ENCODE measurements around the gene PDF. TPM values are rescaled to one million over a fixed set of nuclear protein-coding genes. Genes with fewer than 3 reads are reported as not detected.
A peak's percentile ranks its signal among the peaks of the same experiment; 100 is the strongest.

PDF gene
- total RNA-seq, 1 donor from 2014 or later, result 20.1 TPM

DNA sequence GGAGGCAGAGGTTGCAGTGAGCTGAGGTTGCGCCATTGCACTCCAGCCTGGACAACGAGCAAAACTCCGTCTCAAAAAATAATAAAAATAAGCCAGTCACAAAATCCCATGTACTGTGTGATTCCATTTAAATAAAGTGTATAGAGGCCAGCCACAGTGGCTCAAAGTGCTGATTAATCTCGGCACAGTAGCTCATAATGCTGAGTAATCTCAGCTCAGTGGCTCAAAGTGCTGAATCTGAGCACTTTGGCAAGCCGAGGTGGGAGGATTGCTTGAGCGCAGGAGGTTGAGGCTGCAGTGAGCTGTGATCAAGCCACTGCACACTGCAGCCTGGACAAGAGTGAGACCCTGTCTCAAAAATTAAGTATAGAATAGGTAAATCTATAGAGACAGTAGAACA, 16.3 kb upstream of the PDF start:
- no peak for TF ChIP-seq CTCF (conservative IDR thresholded peaks at IDR 0.05)
- Mint-ChIP-seq H3K4me3 (no peak overlapping the region), H3K27ac (ENCODE audit: unreplicated experiment) (no peak overlapping the region)

GRCh38 chr16:69345923-69346322, 15.5 kb upstream of the PDF start:
- no peak overlapping the region for H3K4me3 Mint-ChIP-seq
- no peak for DNase-seq (ENCODE audit: low read depth, low spot score)
- no peaks in the 10 kb centered on the region for H3K9me3 Mint-ChIP-seq
- H3K27me3 Mint-ChIP-seq (ENCODE audit: low read depth), result no peaks in the 10 kb centered on the region
- no peak overlapping the region for H3K27ac Mint-ChIP-seq (ENCODE audit: unreplicated experiment)
- peaks cover 7% of the 10 kb centered on the region for H3K4me1 Mint-ChIP-seq
- TF ChIP-seq CTCF (conservative IDR thresholded peaks at IDR 0.05), result no peak
- peaks cover 11% of the 10 kb centered on the region for H3K36me3 Mint-ChIP-seq (ENCODE audit: low read depth)

More for the DNA sequence above, 16.3 kb upstream of the PDF start:
- DNase-seq (ENCODE audit: low read depth, low spot score), result no peak
- no peaks in the 10 kb centered on the region for H3K4me1 Mint-ChIP-seq
- H3K27me3 Mint-ChIP-seq (ENCODE audit: low read depth), result no peaks in the 10 kb centered on the region
- H3K36me3 Mint-ChIP-seq (ENCODE audit: low read depth), result peaks cover 4% of the 10 kb centered on the region
- H3K9me3 Mint-ChIP-seq, result no peaks in the 10 kb centered on the region

- Mint-ChIP-seq H3K4me3 (no peak overlapping the region), H3K36me3 (ENCODE audit: low read depth) (peaks cover 12% of the 10 kb centered on the region), H3K27me3 (ENCODE audit: low read depth) (no peaks in the 10 kb centered on the region), H3K9me3 (no peaks in the 10 kb centered on the region), H3K4me1 (peaks cover 20% of the 10 kb centered on the region), H3K27ac (ENCODE audit: unreplicated experiment) (no peak overlapping the region)
- no peak for TF ChIP-seq CTCF (conservative IDR thresholded peaks at IDR 0.05)
- DNase-seq (ENCODE audit: low read depth, low spot score), result no peak
Measured at GRCh38 chr16:69344171-69344570, 13.8 kb upstream of the PDF start.

DNA sequence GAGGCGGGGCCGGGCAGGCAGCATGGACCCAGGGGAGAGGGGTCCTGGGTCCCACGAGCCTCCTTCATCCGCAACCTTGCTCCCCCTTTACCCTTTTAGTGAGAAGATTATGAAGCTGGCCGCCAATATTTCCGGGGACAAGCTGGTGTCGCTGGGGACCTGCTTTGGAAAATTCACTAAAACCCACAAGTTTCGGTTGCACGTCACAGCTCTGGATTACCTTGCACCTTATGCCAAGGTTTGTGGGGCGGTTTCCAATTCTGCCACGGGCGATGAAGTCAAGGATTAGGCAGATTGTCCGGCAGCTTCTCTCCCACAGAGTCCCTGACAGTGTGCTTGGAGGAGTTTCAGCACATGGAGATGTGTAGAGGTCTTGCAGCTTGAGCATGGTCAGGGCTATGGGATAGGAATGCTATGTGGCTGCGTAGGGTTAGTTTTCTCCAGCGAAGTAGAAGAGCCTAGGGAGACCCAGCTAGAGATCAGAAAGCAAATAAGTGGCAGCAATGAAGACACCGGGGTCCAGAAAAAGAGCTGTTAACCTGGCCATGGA, 9.8 kb upstream of the PDF start:
- Mint-ChIP-seq H3K4me3 (peak overlapping the region; percentile 99), H3K27me3 (ENCODE audit: low read depth) (no peaks in the 10 kb centered on the region), H3K36me3 (ENCODE audit: low read depth) (peaks cover 16% of the 10 kb centered on the region), H3K4me1 (peaks cover 31% of the 10 kb centered on the region), H3K27ac (ENCODE audit: unreplicated experiment) (peak overlapping the region; percentile 93), H3K9me3 (no peaks in the 10 kb centered on the region)
- no peak for TF ChIP-seq CTCF (conservative IDR thresholded peaks at IDR 0.05)
- DNase-seq (ENCODE audit: low read depth, low spot score), result no peak

- Mint-ChIP-seq H3K4me1 (peaks cover 31% of the 10 kb centered on the region), H3K27me3 (ENCODE audit: low read depth) (no peaks in the 10 kb centered on the region), H3K27ac (ENCODE audit: unreplicated experiment) (peak within 1 kb of the TSS; percentile 93), H3K9me3 (no peaks in the 10 kb centered on the region), H3K36me3 (ENCODE audit: low read depth) (peaks cover 16% of the 10 kb centered on the region), H3K4me3 (peak within 1 kb of the TSS; percentile 99)
- peak; percentile 96 for DNase-seq (ENCODE audit: low read depth, low spot score)
- TF ChIP-seq CTCF (conservative IDR thresholded peaks at IDR 0.05), result peak; percentile 83
Measured at GRCh38 chr16:69339289-69340094, 9.1 kb upstream of the PDF start, which contains the start of the genes COG8 and NIP7. Gene COG8 (minus strand): TSS chr16:69339564. CDS start chr16:69339552, 12 bp downstream. Gene NIP7 (plus strand): TSS chr16:69339772. CDS start chr16:69339830, 58 bp downstream.

Measured in neural crest cell (in vitro differentiated cells).